ENCODE measurements around the gene CFAP99.

The CFAP99 gene

DNA sequence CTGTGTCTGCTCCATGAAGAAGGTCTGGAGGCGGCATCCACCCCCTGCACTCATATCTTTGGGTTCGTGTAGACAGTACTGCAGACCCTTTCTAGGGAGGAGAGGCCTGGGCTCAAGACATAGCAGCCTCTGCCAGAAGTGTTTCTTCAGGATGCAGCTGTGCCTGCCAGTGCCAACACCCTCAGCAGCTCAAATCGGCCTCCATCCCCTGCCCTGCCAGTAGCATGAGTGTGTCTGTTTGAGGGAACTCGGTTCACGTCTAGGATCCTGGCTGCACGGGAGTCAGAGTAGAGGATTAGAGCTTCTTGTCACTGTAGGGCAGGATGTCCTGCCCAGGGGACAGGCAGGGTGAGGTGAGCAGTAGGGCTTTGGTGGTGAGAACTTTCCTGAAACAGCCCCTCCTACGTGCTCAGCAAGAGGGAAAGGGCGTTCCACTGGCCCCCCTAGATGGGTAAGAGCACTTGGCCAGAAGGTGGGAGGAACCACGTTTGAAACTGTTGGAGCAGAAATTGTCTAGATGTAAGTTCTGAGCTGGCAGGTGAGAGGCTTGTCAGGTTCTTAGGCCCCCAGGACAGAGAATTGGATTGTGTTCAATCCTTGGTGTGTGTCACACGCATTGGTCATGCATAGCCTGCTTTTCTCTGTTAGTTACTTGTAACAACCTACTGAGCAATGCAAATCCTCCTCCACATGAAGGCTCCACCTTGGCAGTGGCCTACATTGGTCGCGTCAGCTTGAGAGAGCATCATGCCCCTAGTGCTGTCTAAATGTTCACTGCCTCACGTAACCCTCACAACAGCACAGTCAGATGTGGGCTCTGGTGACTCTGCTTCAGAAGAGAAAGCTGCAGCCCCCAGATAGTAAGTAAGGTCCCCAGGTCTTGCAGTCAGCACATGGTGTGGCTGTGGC lies 91.8 kb downstream of the CFAP99 start:
- no peak for DNase-seq (ENCODE audit: low spot score)

GRCh38 chr4:2511645-2512131 lies 92.9 kb downstream of the CFAP99 start:
- DNase-seq (ENCODE audit: low spot score): no peak

Measured in activated CD4-positive, alpha-beta T cell treated with anti-CD3 and anti-CD28 coated beads, Interleukin-2, Interleukin-4, amounts not matched to agents 100 ng/mL and 50 ng/mL, durations not matched to agents 16 hours and 8 hours (primary cell).